ENCODE results near the gene FXYD4.

Gene FXYD4

GRCh38 chr10:43396061-43396927 is 24.9 kb downstream of the FXYD4 start:
- DNase-seq (ENCODE audit: low spot score), result peak; percentile 89

GRCh38 chr10:43396928-43397624 is 25.6 kb downstream of the FXYD4 start:
- DNase-seq (ENCODE audit: low spot score), result peak; percentile 84

DNA sequence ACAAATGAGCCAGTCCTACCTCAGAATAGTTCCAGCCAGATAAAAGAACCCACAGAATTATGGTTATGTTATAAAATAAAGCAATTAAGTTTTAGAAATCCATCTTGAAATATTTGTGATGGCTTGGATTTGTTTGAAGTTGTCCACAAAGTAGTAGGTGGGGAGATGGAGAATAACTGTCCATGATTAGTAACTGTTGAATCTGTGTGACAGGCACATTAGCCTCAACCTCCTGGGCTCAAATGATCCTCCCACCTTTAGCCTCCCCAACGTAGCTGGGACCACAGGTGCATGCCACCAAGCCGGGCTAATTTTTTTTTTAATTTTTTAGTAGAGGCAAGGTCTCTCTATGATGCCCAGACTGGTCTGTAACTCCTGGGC is 27.5 kb downstream of the FXYD4 start:
- DNase-seq (ENCODE audit: low spot score), result no peak

GRCh38 chr10:43399320-43400310 is 28.2 kb downstream of the FXYD4 start:
- DNase-seq (ENCODE audit: low spot score), result peak; percentile 47

- DNase-seq (ENCODE audit: low spot score), result no peak
These were observed 30.2 kb downstream of the FXYD4 start for GRCh38 chr10:43401627-43402026.

- no peak for DNase-seq (ENCODE audit: low spot score)
These were observed 30.7 kb downstream of the FXYD4 start for GRCh38 chr10:43402176-43402575.

GRCh38 chr10:43402880-43403452 is 31.5 kb downstream of the FXYD4 start:
- no peak for DNase-seq (ENCODE audit: low spot score)

DNA sequence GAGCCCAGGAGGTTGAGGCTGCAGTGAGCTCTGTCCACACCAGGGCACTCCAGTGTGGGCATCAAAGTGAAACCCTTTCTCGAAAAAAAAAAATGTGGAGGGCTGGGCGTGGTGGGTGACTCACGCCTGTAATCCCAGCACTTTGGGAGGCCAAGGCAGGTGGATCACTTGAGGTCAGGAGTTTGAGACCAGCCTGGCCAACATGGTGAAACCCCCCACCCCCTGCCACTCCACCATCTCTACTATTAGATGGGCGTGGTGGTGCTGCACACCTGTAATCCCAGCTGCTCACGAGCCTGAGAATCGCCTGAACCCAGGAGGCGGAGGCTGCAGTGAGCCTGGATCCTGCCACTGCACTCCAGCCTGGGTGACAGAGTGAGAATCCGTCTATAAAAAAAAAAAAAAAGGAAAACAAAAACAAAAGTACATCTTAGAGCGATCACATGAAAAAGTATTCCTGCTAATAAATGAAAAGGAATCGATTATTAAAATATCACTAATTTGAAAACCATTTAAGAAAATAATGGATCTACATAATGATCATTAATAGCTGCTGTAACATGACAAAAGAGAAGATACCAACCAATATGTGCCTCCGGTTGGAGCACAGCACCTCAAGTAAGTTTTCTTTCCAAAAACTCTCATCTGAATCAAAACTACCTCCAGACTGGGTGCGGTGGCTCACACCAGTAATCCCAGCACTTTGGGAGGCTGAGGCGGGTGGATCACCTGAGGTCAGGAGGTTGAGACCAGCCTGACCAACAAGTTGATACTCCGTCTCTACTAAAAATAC is 32.7 kb downstream of the FXYD4 start:
- no peak for DNase-seq (ENCODE audit: low spot score)

DNA sequence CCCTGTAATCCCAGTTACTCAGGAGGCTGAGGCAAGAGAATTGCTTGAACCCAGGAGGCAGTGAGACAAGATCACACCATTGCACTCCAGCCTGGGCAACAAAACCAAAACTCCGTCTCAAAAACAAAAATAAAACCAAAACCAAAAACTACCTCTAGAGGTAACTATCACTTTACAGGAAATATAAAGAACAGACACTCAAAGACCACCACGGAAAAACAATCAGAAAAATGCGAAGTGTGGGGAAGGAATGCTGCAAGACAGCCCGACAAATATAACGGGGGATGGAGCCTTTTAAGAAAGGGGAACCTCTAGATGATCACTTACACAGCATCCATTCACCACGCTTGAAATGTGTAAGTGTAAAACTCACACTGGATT is 33.3 kb downstream of the FXYD4 start:
- no peak for DNase-seq (ENCODE audit: low spot score)

DNA sequence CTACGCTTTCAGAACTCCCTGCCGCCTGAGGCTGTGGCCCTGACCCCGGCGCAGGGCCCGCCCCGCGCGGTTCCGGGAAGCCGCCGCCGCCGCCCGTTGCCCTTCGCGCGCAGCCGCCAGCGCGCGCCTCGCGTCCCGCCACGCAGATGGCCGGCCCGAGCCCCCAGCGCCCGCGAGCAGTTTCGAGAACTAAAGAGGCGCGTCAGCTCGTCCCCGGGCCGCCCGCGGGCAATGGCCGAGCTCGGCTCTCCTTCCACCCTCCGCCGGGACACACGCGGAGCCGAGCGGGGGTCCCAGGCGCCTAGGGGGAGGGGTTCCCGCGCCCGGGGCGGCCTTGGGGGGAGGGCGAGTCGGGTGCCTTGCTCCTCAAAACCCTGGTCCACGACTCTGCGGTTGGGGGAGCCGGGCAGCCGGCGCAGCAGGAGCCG is 35.7 kb downstream of the FXYD4 start:
- peak; percentile 79 for DNase-seq (ENCODE audit: low spot score)

DNA sequence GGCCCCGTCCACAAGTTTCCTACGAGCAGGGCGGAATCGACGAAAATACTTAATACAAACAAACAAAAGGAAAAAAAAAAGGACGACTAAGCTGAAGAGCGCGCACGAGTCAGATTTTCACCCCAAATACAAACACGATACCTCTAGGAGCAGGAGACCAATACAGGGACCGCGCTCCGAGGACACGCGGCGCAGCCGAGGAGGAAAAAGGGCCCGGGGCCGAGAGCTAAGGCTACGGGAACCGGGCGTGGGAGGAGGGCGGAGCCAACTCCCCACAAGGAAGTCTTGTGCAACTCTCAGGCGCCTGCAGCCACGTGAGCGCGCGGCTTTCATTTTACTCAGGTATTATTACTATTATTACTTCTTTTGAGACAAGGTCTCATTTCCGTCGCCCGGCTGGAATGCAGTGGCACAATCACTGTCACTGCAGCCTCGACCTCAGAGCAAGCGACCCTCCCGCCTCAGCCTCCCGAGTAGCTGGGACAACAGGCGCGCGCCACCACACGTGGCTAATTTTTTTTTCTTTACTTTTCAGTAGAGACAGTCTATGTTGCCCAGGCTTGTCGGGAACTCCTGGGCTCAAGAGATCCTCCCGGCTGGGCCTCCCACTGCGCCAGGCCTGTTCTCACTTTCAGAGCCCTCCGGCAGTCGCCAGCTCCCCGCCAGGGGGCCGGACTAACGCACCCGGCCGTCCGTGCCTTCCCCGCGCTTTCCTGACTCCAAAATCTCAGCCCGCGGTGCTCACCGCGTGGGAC is 36.3 kb downstream of the FXYD4 start:
- DNase-seq (ENCODE audit: low spot score), result peak; percentile 92

- DNase-seq (ENCODE audit: low spot score), result no peak
These were observed 36.9 kb downstream of the FXYD4 start for GRCh38 chr10:43408331-43408709.

DNA sequence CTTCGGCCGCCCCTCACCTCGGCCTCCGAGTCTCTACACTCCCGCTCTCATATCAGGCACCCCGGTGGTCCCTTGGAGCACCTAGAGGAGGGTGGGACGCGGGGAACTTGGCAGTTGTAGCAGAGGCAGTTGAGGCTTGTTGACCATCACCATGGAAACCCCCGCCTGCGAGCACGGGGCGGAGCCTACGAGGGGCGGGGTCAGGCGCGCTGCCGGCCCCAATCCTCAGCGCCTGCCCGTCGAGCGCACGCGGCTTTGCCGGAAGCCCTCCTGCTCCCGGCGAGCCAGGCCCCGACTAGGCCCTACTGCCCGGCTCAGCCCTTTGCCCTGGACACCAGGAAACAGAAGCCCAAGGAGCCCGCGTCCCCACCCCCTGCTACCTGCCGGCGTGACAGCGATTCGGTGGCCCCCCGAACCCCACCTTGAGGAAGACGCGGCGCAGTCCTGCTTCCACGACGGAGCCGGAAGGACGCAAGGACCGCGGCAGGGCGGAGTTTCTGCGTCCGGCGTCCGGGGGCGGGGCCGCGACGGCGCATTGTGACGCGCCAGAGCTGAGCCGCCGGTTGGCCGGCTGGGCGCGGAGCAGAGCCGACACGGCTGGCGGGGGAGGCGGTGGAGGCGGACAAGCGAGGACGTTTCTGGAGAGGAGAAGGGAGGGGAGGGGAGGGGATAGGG is 37.4 kb downstream of the FXYD4 start, which contains the start of gene HNRNPF:
Gene HNRNPF (minus strand): TSS at position 477 of the 675 bp plus-strand sequence. CDS start 21,302 bp downstream, outside the sequence.
- DNase-seq (ENCODE audit: low spot score), result peak; percentile 95

- no peak for DNase-seq (ENCODE audit: low spot score)
These were observed 38.1 kb downstream of the FXYD4 start for GRCh38 chr10:43409385-43410109.

GRCh38 chr10:43410345-43410744 is 38.9 kb downstream of the FXYD4 start:
- no peak for DNase-seq (ENCODE audit: low spot score)

- DNase-seq (ENCODE audit: low spot score), result no peak
These were observed 40.1 kb downstream of the FXYD4 start for GRCh38 chr10:43411536-43411935.

DNA sequence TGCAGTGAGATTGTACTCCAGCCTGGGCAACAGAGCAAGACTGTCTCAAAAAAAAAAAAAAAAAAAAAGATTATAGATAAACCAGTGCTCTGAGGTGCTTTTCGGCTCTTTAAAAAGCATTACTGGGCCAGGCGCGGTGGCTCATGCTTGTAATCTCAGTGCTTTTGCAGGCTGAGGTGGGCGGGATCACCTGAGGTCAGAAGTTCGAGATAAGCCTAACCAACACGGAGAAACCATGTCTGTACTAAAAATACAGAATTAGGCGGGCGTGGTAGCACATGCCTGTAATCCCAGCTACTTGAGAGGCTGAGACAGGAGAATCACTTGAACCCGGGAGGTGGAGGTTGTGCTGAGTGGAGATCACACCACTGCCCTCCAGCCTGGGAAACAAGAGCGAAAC is 44.1 kb downstream of the FXYD4 start:
- DNase-seq (ENCODE audit: low spot score), result no peak

- DNase-seq (ENCODE audit: low spot score), result no peak
These were observed 46.7 kb downstream of the FXYD4 start for GRCh38 chr10:43417950-43418768.

Measured in AG08396 (cell line).